DND-41 (cell line): ENCODE results near the gene MARCHF6.

Source experiments
- CTCF ChIP-seq: IDR thresholded peaks from 2 replicates; pipeline ENCODE4 v1.5.1; 2012; ENCODE audit warnings: borderline replicate concordance, low read length, moderate library complexity, mild to moderate bottlenecking; ENCODE audit not compliant: poor library complexity, severe bottlenecking; ENCODE audit errors: extremely low read depth
- EZH2 ChIP-seq: IDR thresholded peaks from 3 replicates; pipeline ENCODE4 v1.6.1; 2012; ENCODE audit warnings: borderline replicate concordance, low read depth, mild to moderate bottlenecking, moderate library complexity, low read length, inconsistent platforms; ENCODE audit not compliant: severe bottlenecking

- TF ChIP-seq CTCF (no peak), EZH2 (no peak)
Observed at GRCh38 chr5:10354048-10354872, 765 bp downstream of the MARCHF6 start.
